HG02759 (cell line): ENCODE results near the gene ZNF232.
"Not testable (repeated sequence)": the region's sequence is repeated elsewhere in the genome, so short reads cannot be mapped to it uniquely, and the experiment has no call there.

Experiments
- ATAC-seq: cut with Tn5 transposase; IDR thresholded peaks from one replicate; pipeline ENCODE4 v1.9.1; 2021; ENCODE audit warnings: mild to moderate bottlenecking, moderate library complexity; ENCODE audit not compliant: unreplicated experiment

Gene ZNF232

GRCh38 chr17:5130261-5130660, 18.6 kb upstream of the ZNF232 start:
- not testable (repeated sequence) for ATAC-seq

- not testable (repeated sequence) for ATAC-seq
Measured at GRCh38 chr17:5129770-5130169, 18.1 kb upstream of the ZNF232 start.

DNA sequence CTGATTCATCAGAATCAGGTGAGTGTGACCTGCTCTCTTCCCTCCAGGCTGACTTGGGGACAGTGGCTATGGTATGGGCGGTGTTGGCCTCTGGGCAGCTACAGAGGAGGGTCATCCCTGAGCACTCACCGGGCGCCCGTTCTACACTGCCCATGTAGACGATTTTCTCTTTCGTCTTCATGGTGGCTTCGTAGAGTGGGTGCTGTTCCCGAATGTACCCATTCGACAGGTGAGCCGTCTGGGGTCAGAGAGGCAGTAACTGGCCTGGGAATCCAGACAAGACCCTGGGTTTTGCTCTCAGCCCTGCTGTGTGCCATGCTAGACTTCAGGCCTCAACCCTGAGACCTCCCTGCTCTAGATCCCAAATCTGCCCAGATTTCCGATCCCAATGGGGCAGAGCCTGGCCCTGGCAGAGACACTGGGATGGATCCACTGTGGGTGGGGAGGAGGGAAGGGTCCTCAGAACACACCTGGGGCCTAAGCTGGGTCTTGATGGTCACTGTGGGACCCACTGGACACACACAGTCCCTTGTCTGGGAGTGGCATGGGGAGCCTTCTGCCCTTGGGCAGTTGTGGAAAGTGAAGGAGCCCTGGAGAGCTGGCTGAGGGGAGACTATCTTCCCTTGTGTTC, 17.3 kb upstream of the ZNF232 start:
- no peak for ATAC-seq

- ATAC-seq: not testable (repeated sequence)
Measured at GRCh38 chr17:5128387-5128786, 16.7 kb upstream of the ZNF232 start.

DNA sequence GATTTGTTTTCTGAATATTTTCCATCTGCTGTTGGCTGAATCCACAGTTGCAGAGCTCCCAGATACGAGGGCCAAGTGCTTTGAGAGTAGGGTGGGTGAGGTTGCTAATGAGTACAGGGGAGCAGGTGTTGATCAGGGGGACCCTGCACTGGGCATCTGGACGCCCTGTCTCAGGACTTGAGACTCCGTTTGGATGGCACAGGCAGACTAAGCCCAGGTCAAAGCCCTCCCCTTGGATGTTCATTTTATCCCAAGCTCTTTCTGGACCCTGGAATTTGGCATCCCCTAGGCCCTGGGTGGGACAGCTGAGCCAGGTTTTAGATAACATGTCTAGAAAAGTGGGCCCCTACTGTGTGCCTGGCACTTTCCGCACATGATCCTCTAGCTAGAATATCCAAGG, 16.2 kb upstream of the ZNF232 start:
- no peak for ATAC-seq

DNA sequence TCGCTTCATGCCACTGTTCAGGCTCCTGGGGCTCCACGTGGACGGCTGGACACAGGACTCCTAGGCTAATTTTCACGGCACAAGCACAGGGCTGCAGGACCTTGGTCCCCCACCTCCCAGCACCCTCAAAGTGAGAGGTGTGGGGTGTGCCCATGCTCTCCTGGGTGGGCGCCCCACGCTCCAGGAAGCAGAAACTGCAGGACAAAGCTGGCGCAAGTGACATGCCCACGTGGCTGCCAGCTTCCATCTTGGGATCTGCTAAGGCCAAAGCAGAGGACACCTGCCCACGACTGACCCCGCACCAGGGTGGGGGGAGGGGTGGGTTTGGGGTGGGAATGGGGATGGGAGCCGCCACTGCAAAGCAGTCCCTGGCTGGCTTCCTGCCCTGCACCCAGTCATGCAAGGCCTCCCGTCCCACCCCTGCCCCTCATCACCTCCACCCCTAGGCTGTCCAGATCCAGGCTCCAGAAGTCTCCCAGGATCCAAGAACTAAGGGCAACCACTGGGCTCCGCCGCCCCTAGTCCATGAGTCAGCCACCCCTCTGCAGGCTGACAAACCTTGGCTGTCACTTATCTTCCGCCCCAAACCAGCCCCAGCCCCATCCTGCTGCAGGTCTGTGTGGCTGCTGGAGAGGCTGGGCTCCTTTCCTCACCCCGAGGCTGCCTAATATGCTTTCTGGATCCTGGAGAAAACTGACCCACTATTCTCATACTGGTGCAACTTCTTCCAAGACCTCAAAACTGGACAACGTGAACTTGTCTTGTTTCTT, 15.2 kb upstream of the ZNF232 start:
- no peak for ATAC-seq

- ATAC-seq: not testable (repeated sequence)
Measured at GRCh38 chr17:5124896-5125295, 13.2 kb upstream of the ZNF232 start.

DNA sequence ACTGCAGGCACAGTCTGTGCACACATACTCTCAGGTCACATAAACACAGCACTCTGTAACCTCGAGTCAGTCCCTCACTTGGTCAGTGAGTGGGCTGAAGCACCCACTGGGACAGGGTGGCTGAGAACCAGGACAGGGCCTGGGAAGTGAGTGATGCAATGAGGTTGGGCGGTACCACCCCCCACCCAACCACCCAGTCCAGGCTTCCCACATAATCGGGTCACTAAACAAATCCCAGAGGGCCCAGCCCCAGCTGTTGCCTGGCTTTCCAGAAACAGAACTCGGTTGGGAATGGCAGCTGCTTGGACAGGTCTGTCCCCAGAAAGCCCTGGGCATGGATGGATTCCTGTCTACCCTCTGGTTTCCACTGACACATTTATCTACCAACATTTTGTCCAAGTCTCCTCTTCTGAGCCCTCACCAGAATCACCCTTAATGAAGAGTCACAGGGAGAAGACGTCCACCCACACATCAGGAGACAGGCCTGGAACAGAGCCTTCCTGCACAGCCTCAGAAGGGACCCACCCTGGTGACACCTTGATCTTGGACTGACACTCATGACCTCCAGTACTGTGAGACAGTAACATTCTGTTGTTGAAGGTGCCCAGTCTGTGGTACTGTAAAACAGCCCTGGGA, 12.6 kb upstream of the ZNF232 start:
- ATAC-seq: not testable (repeated sequence)

- ATAC-seq: no peak
Measured at GRCh38 chr17:5123343-5124124, 11.9 kb upstream of the ZNF232 start.

DNA sequence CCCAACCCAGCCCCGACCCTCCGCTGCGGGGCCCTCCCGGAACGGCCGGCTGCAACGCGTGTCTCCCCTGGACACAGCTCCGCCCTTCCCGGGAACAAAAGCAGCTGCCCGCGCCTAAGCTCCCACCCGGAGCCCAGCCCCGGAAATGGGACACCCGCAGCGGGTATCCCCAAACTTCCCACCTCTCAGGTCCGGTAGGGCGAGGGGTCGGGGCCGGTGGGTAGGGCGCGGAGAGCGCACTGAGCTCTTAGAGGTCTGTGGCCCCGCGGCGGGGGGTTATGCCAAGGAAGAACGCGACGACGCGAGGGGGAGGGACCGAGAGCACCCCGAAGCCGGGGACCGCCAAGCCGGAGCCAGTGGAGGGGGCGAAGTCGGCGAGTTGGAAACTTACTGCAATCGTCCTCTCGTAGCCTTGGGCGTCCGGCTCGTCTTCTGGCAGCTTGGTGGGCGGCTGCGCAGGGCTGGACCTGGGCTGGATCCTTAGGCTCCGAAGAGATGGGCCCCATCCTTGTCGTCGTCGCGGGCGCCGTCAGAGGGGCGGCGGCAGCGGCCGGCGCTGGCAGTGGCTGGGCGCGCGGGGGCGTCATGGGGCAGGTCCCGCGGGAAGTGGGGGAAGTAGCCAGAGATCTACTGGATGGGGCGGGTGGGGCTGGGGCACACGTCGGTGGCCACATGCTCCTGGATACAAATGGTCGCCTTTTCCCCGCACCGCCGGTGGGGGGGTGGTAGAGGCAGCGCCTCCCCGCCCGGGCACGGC, 11.1 kb upstream of the ZNF232 start:
- ATAC-seq: no peak

- not testable (repeated sequence) for ATAC-seq
Measured at GRCh38 chr17:5122056-5122455, 10.4 kb upstream of the ZNF232 start.

DNA sequence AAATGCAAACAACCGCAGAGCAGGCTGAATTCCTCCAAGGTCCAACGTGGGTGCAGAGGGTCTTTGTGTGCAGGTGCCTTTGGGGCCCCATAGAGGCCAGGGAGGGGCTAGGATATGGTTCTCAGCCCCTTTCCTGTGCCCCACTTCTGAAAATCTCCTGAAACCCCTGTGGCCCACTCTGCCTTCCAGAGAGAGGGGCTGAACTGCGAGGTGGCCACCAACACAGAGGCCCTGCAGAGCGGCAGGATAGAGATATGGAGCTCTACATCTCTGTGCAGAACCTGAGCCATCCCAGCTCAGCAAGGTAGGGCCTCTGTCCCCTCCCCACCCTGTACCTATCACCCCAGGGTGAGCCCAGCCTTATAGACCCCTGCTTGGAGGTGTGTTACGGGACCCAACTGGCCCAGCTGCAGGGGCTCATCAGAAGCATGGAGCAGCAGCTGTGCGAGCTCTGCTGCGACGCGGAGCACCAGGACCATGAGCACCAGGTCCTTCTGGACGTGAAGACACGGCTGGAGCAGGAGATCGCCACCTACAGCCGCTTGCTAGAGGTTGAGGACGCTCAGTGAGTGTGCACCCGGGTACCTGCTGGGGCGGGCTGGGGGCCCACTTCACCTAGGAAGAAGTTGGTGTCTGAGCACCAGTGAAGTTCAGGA, 9.6 kb upstream of the ZNF232 start:
- ATAC-seq: no peak

GRCh38 chr17:5120436-5121185, 8.9 kb upstream of the ZNF232 start:
- not testable (repeated sequence) for ATAC-seq

GRCh38 chr17:5120036-5120435, 8.4 kb upstream of the ZNF232 start:
- ATAC-seq: no peak

DNA sequence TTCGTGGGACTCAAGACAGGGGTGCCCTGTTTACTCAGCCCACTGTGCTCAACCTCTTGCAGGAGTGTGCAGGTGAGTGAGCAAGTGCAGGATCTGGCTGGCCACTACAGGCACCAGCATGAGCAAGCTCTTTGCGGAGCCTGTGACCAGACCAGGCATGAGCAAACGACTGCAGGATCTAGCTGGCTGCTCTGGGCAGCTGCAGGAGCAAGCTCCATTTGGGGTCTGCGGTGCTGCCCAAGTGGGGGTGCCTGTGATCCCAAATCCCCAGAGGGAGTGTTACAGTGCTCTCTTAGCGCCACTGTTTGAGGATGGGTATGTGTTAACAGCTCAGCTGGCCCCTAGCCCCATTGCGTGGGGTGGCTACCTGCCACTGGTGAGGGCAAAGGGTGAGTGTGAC, 6.5 kb upstream of the ZNF232 start:
- no peak for ATAC-seq

GRCh38 chr17:5115673-5116651, 4.3 kb upstream of the ZNF232 start, which contains the start of gene USP6:
USP6 (plus strand) TSS chr17:5116032; CDS start chr17:5130368, 14,336 bp downstream.
- no peak for ATAC-seq

DNA sequence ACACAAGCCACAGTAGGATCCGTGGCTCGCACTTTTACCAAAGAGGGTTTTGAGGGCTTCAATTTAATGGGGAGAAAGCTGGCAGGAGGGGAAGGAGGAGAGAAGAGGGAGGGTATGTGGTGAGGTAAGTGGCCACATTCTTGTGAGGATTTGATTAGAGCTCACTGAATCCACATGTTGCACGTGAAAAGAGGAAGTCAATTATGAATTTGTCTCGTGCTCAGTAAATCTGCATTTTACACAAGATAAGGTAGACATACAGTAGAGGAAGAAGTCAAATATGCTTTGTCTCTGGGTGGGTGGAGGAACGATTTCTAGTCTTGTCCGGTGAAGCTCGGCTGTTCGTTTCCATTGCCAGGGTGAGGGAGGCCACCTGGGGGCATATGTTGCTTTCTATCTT, 862 bp downstream of the ZNF232 start:
- ATAC-seq: no peak

- no peak for ATAC-seq
Measured at GRCh38 chr17:5100832-5101231, 10.8 kb downstream of the ZNF232 start.
